Adipocyte (in vitro differentiated cells): ENCODE results near the gene DDX47.
"Not testable (repeated sequence)": the region's sequence is repeated elsewhere in the genome, so short reads cannot be mapped to it uniquely, and the experiment has no call there.

Source experiments
- DNase-seq: peaks from one replicate; pipeline ENCODE4 v3.0.0-alpha.2; 2015; ENCODE audit warnings: low read depth
- H3K27me3 ChIP-seq: replicated peaks from 2 replicates; pipeline ENCODE4 v1.7.0; 2013; ENCODE audit warnings: mild to moderate bottlenecking, low read length, moderate library complexity; ENCODE audit not compliant: control insufficient read depth, insufficient read depth
- H3K36me3 ChIP-seq: 2 replicates; pipeline ENCODE4 v1.7.0; 2013; ENCODE audit warnings: low read length, mild to moderate bottlenecking, moderate library complexity; ENCODE audit not compliant: control insufficient read depth, insufficient read depth, severe bottlenecking
- H3K4me1 ChIP-seq: 2 replicates; pipeline ENCODE4 v1.7.0; 2013; ENCODE audit warnings: mild to moderate bottlenecking, low read length, moderate library complexity; ENCODE audit not compliant: control insufficient read depth, insufficient read depth
- H3K4me3 ChIP-seq: 2 replicates; pipeline ENCODE4 v1.7.0; 2013; ENCODE audit warnings: mild to moderate bottlenecking, low read length, moderate library complexity
- H3K9ac ChIP-seq: 2 replicates; pipeline ENCODE4 v1.7.0; 2013; ENCODE audit warnings: mild to moderate bottlenecking, low read length, moderate library complexity
- H3K9me3 ChIP-seq: 2 replicates; pipeline ENCODE4 v1.7.0; 2013; ENCODE audit warnings: mild to moderate bottlenecking, low read length, moderate library complexity; ENCODE audit not compliant: control insufficient read depth

Gene DDX47

DNA sequence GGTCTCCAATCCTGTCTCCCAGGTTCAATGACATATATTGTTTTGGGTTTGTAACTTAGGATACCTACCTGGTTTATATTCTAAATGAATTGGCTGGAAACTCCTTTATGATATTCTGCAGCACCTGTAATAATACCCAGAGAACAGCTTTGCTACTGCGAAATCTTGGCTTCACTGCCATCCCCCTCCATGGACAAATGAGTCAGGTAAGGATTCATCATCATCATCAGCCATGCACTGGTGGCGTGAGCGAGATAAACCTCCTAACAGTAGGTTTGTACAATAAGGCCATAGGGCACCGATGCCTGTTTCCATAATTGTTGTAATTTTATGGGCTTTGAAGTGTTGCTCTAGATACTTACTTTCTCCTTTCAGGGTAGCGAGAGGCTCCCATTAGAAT, 10.7 kb downstream of the DDX47 start:
- no peak for DNase-seq
- Histone ChIP-seq H3K4me3 (no peak overlapping the region), H3K9me3 (no peaks in the 10 kb centered on the region), H3K4me1 (peaks cover 22% of the 10 kb centered on the region), H3K36me3 (peaks cover 79% of the 10 kb centered on the region), H3K9ac (no peak overlapping the region), H3K27me3 (no peaks in the 10 kb centered on the region)

DNA sequence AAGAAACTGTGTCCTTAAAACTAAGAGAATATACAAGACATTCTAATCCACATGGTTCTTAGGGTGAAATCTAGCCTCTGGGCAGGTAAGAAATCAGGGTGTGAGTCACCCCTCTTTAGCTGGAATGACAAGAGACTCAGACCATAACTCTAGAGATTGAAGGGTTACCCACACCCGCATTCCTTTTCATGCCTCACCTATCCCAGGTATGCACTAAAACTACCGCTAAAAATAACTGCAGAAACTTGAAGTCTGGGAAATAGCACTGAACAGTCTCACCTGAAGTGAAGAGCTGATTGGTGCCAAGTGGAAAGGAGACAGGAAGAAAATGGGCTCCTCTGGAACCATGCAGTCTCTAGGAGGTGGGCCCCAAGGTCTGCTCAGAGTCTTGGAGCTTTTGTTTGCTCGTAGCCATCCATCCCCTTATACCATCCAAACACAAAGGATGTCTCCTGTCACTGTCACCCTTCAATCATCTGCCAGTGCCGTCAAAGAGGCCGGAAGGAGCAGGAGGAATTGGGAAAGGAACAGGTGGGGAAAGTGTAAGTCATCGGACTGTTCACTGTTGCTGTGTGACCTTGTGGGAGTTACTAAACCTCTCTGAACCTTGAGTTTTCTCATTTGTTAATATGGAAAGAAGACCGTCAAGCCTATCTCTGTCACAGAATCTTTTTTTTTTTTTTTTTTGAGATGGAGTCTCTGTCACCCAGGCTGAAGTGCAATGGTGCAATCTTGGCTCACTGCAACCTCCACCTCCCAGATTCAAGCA, 22.4 kb downstream of the DDX47 start:
- H3K9me3 ChIP-seq = no peaks in the 10 kb centered on the region
- DNase-seq = peak; percentile 19

DNA sequence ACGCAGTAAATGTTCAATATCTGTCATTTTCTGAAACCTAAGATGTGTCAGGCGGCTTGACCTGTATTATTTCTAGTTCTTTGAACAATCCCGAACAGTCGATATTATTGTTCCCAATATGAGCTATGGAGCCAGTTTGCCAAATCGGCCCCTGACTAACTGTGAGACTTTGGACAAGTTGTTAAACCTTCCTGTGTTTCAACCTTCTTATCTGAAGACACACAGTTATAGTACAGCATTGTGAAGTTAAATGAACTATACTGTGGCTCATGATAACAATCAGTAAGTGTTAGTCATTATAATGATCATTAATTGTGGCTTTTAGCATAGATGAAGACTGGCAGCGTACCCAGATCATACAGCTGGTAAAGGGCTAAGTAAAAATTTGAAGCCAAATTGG, 23.4 kb downstream of the DDX47 start:
- Histone ChIP-seq H3K4me3 (no peak overlapping the region), H3K4me1 (peaks cover 39% of the 10 kb centered on the region), H3K36me3 (peaks cover 17% of the 10 kb centered on the region), H3K27me3 (no peaks in the 10 kb centered on the region), H3K9me3 (no peaks in the 10 kb centered on the region), H3K9ac (no peak overlapping the region)
- no peak for DNase-seq

More for the DNA sequence above, 22.4 kb downstream of the DDX47 start:
- Histone ChIP-seq H3K27me3 (no peaks in the 10 kb centered on the region), H3K4me3 (no peak overlapping the region), H3K9ac (no peak overlapping the region), H3K4me1 (peaks cover 39% of the 10 kb centered on the region), H3K36me3 (peaks cover 23% of the 10 kb centered on the region)

DNA sequence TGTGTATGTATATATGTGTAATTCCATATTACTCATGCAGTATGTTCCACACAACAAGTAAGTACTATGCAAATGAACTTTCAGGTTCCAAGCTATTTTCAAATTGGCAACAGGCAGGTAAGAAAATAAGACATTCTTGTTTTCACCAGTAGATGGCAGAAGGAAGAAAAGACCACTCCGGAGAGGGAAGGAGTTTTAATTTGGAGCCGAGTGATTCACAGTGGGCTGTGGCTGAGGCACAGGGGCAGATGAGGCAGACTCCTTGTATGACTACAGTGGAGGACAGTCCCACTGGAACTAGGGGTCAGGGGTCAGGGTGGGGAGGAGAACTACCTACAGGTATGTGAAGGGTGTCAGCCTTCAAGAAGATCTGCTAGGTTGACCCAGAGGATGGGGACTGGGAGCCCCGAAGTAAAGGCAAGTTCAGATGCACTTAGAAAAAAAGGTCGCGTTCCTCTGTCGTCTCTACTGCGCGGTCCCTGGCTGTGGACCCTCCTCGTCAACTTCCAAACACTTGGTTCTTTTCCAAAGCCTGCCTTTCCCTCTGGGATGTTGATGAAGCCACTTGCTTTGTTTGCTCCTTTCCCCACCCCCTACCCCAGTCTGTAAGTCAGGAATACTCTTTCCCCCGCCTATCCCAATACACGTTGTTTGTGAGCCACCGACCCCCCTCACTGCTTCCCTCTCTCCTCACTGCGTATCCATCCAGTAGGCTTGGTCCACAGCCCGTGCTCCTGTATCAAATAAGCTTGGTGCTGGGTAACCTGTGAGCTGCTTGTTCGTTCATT, 24.1 kb downstream of the DDX47 start:
- H3K9ac ChIP-seq = no peak overlapping the region
- no peaks in the 10 kb centered on the region for H3K27me3 ChIP-seq
- peaks cover 14% of the 10 kb centered on the region for H3K36me3 ChIP-seq
- H3K9me3 ChIP-seq = no peaks in the 10 kb centered on the region
- peaks cover 39% of the 10 kb centered on the region for H3K4me1 ChIP-seq
- peak; percentile 83 for DNase-seq
- H3K4me3 ChIP-seq = no peak overlapping the region

DNA sequence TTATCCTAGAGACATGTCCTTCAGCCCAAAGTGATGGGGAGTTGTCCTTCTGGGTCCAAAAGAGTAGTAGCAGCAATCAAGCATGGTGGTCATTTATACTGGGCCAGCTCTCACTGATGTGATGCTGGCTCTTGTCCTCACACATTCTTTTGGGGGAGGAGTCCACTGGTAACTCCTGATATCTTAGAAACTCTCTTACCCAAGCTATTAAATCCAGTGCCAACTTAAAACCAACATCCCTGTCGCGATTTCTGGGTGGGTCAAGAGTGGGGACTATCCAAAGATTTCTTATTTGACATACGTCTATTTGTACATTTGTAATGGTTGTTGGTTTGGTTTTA, 24.6 kb downstream of the DDX47 start:
- Histone ChIP-seq H3K4me3 (no peak overlapping the region), H3K9ac (no peak overlapping the region), H3K36me3 (peaks cover 8% of the 10 kb centered on the region), H3K4me1 (peaks cover 39% of the 10 kb centered on the region), H3K27me3 (no peaks in the 10 kb centered on the region), H3K9me3 (no peaks in the 10 kb centered on the region)
- DNase-seq = no peak

DNA sequence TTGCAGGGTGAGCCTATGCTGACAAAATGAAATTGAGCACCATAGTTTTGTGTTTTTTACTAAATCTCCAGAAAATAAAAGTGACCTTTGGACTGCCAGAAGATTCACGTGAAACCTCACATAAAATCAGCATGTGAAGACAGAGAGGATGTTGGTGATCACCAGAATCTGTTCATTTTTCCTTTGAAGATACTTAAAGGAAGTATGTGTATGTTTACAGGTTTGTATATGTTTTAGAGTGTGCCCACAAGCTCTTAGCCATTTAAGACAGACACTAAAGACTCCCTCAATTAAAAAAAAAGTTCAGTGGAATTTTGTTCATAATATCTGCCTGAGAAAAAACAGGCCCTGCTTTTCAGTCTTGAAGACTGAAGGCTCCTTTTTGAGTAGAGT, 25.9 kb downstream of the DDX47 start:
- no peak for DNase-seq
- Histone ChIP-seq H3K4me3 (no peak overlapping the region), H3K4me1 (peaks cover 39% of the 10 kb centered on the region), H3K36me3 (no peaks in the 10 kb centered on the region), H3K27me3 (no peaks in the 10 kb centered on the region), H3K9me3 (no peaks in the 10 kb centered on the region), H3K9ac (no peak overlapping the region)

DNA sequence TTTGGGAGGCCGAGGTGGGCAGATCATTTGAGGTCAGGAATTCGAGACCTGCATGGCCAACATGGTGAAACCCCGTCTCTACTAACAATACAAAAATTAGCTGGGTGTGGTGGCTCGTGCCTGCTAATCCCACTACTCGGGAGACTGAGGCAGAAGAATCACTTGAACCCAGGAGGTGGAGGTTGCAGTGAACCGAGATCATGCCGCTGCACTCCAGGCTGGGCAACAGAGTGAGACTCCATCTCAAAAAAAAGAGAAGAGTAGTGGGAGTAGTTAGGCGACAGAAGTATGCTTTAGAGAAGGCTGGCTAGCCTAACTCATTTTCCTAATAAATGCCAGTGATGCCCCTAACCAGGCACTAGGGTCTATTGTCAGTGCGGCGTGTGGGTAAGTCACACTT, 26.3 kb downstream of the DDX47 start:
- not testable (repeated sequence) for H3K4me3 ChIP-seq, H3K27me3 ChIP-seq, H3K9me3 ChIP-seq, H3K36me3 ChIP-seq, DNase-seq
- peaks cover 39% of the 10 kb centered on the region for H3K4me1 ChIP-seq
- peak overlapping the region; percentile 18 for H3K9ac ChIP-seq

DNA sequence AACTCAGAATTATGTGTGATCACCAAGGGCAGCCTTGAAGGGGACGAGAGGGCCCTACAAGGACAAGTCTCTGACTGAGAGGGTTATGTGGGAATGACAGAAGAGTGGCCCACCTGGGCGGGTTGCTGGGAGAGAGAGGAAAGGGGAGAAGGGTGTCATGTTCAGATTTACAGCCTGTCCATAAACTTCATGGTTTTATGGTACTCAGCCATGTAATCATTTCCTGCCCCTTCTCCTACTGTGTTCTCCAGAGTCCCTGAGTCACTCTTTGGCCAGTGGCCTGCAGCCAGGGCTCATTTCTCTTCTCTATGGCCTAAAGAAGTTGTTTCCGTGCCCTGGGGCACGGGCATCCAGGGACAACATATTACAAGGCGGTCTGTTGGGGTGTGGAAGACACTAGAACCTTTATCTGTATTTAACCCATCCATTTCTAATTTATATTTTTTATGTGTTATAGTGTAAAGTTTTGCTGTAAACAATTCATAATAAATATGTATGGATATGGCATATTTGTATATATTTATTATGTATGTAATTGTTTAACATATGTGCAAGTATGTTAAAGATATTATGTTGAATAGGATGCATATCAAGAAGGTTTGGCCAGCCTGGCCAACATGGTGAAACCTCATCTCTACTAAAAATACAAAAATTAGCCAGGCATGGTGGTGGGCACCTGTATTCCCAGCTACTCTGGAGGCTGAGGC, 26.9 kb downstream of the DDX47 start:
- Histone ChIP-seq H3K36me3 (no peaks in the 10 kb centered on the region), H3K4me3 (no peak overlapping the region), H3K9ac (peak overlapping the region; percentile 18), H3K27me3 (no peaks in the 10 kb centered on the region), H3K9me3 (no peaks in the 10 kb centered on the region), H3K4me1 (peaks cover 36% of the 10 kb centered on the region)
- DNase-seq = peak; percentile 87

DNA sequence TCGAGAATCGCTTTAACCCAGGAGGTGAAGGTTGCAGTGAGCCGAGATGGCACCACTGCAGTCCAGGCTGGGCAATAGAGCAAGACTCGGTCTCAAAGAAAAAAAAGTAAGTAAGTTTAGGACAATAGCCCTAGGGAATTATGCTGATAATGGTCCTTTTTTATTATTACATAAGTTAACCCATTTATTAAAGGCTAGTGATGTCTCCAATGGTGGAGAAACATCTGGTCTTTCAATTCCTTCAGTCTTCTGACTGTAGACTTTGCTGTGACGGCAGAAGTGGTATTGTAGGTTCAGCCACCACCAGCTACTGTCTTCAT, 27.4 kb downstream of the DDX47 start:
- no peak for DNase-seq
- no peak overlapping the region for H3K4me3 ChIP-seq
- H3K36me3 ChIP-seq = no peaks in the 10 kb centered on the region
- peaks cover 33% of the 10 kb centered on the region for H3K4me1 ChIP-seq
- no peak overlapping the region for H3K9ac ChIP-seq
- no peaks in the 10 kb centered on the region for H3K9me3 ChIP-seq
- H3K27me3 ChIP-seq = no peaks in the 10 kb centered on the region

DNA sequence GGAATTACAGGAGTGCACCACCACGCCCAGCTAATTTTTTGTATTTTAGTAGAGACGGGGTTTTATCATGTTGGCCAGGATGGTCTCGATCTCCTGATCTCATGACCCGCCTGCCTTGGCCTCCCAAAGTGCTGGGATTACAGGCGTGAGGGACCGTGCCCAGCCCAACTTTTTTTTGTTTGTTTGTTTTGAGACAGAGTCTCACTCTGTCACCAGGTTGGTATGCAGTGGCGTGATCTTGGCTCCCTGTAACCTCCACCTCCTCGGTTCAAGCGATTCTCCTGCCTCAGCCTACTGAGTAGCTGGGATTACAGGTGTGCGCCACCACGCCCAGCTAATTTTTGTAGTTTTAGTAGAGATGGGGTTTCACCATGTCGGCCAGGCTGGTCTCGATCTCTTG, 28.3 kb downstream of the DDX47 start:
- H3K9me3 ChIP-seq, H3K27me3 ChIP-seq, H3K4me3 ChIP-seq, H3K9ac ChIP-seq, H3K36me3 ChIP-seq, DNase-seq: not testable (repeated sequence)
- peaks cover 33% of the 10 kb centered on the region for H3K4me1 ChIP-seq

DNA sequence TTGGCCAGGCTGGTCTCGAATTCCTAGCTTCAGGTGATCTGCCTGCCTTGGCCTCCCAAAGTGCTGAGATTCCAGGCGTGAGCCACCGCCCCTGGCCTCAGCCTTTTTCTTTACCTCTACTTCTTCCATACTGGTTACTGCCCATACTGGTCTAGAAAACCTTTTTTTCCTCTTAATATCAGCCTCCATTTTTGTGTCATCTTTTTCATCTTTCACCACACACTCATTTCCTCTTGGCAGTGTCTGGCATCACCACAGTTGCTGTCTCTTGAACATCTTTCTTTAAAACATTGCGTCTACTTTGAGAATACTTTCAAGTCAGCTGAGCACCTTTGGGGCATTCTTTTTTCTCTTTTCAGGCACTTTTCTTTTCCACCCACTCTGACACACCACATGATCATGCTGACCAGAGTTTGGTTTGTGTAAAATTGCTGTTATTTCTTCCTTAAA, 32.7 kb downstream of the DDX47 start:
- no peak for DNase-seq
- no peaks in the 10 kb centered on the region for H3K27me3 ChIP-seq
- no peak overlapping the region for H3K4me3 ChIP-seq
- H3K4me1 ChIP-seq = no peaks in the 10 kb centered on the region
- H3K9ac ChIP-seq = no peak overlapping the region
- no peaks in the 10 kb centered on the region for H3K36me3 ChIP-seq
- no peaks in the 10 kb centered on the region for H3K9me3 ChIP-seq
